OCI-LY1 (cell line): ENCODE results near the gene KCNMB1.

Source experiments
- CTCF ChIP-seq: fragments of 200-600 bp; sonication (generic), shearing (Covaris generic); IDR thresholded peaks from 2 replicates; pipeline ENCODE4 v1.5.1; 2017; ENCODE audit warnings: mild to moderate bottlenecking, antibody characterized with exemption, low read length, moderate library complexity, mixed read lengths
- EZH2 ChIP-seq: fragments of 200-600 bp; sonication (generic), shearing (Covaris generic); IDR thresholded peaks from 2 replicates; pipeline ENCODE4 v1.8.0; 2017; ENCODE audit warnings: borderline replicate concordance, mixed run types, mild to moderate bottlenecking, antibody characterized with exemption, low read length, moderate library complexity, mixed read lengths

GRCh38 chr5:170357955-170358444 lies 31.2 kb downstream of the KCNMB1 start:
- TF ChIP-seq CTCF (no peak), EZH2 (no peak)
